CD14-positive monocyte (primary cell): ENCODE data around the gene IFT57. TPM values are rescaled to one million over a fixed set of nuclear protein-coding genes. Genes with fewer than 3 reads are reported as not detected.

Experiments
- DNase-seq, 3 donors: peaks; one replicate each; pipeline ENCODE4 v3.0.0-alpha.2; 2011 to 2022
- H2AFZ ChIP-seq: 2 replicates; pipeline ENCODE4 v1.6.0; 2012; ENCODE audit warnings: mild to moderate bottlenecking, low read depth, low read length, inconsistent platforms; ENCODE audit not compliant: insufficient read depth, poor library complexity, severe bottlenecking
- H3K27ac ChIP-seq, 2 donors: 1 replicate in 1 of 2; 2 replicates in 1 of 2; pipeline ENCODE4 v1.5.1; 2012 to 2013; ENCODE audit warnings: low read length in 2 of 2, control low read depth in 1 of 2, inconsistent platforms in 1 of 2, low read depth in 1 of 2, mild to moderate bottlenecking in 1 of 2
- H3K27me3 ChIP-seq, 2 donors: one replicate each; pipeline versions ENCODE4 v1.6.0 to v1.6.1; 2011 to 2013; ENCODE audit warnings: low read length in 2 of 2; ENCODE audit not compliant: control insufficient read depth in 2 of 2, insufficient read depth in 2 of 2
- H3K36me3 ChIP-seq, 2 donors: replicated peaks in 1 of 2; 1 replicate in 1 of 2; 2 replicates in 1 of 2; pipeline versions ENCODE4 v1.5.1 to v1.6.1; 2012 to 2013; ENCODE audit warnings: low read length in 2 of 2, control low read depth in 1 of 2, inconsistent platforms in 1 of 2, mild to moderate bottlenecking in 1 of 2; ENCODE audit not compliant: insufficient read depth in 2 of 2, control insufficient read depth in 1 of 2
- H3K4me1 ChIP-seq, 2 donors: 1 replicate in 1 of 2; 2 replicates in 1 of 2; pipeline versions ENCODE4 v1.5.1 to v1.6.1; 2012 to 2013; ENCODE audit warnings: low read length in 2 of 2, control low read depth in 1 of 2, inconsistent platforms in 1 of 2, mild to moderate bottlenecking in 1 of 2, moderate library complexity in 1 of 2; ENCODE audit not compliant: insufficient read depth in 2 of 2, control insufficient read depth in 1 of 2
- H3K4me2 ChIP-seq: replicated peaks from 2 replicates; pipeline ENCODE3; 2012; ENCODE audit warnings: low read length, moderate library complexity, mild to moderate bottlenecking; ENCODE audit not compliant: poor library complexity, severe bottlenecking; ENCODE audit errors: extremely low read depth
- H3K4me3 ChIP-seq, 3 experiments: fragments of 200-600 bp in 1 of 3; sonication (generic) in 1 of 3; replicated peaks in 1 of 3; 1 replicate in 2 of 3; 2 replicates in 1 of 3; pipeline ENCODE4 v1.5.1; 2011 to 2013; ENCODE audit warnings: low read length in 3 of 3, mild to moderate bottlenecking in 3 of 3, control low read depth in 2 of 3, low read depth in 2 of 3, inconsistent platforms in 1 of 3, moderate library complexity in 1 of 3
- H3K79me2 ChIP-seq: 2 replicates; pipeline ENCODE4 v1.6.0; 2012; ENCODE audit warnings: mild to moderate bottlenecking, control low read depth, inconsistent platforms, low read length, moderate library complexity; ENCODE audit not compliant: insufficient read depth
- H3K9ac ChIP-seq: 2 replicates; pipeline ENCODE4 v1.6.0; 2017; ENCODE audit warnings: low read length, mild to moderate bottlenecking; ENCODE audit not compliant: insufficient read depth, poor library complexity, severe bottlenecking
- H3K9me3 ChIP-seq, 2 donors: replicated peaks in 1 of 2; 1 replicate in 1 of 2; 2 replicates in 1 of 2; pipeline versions ENCODE4 v1.5.1 to v1.6.1; 2012 to 2013; ENCODE audit warnings: low read length in 2 of 2, control low read depth in 1 of 2; ENCODE audit not compliant: control insufficient read depth in 1 of 2, insufficient read depth in 1 of 2
- H4K20me1 ChIP-seq: 2 replicates; pipeline ENCODE4 v1.6.0; 2012; ENCODE audit warnings: mild to moderate bottlenecking, low read length, control low read depth, moderate library complexity; ENCODE audit not compliant: insufficient read depth
- H3K27ac Mint-ChIP-seq, 7 donors: one replicate each; pipeline ENCODE4 v1.8.0; 2020; ENCODE audit warnings: mild to moderate bottlenecking in 7 of 7, mixed read lengths in 7 of 7, moderate library complexity in 6 of 7, inconsistent platforms in 2 of 7
- H3K27me3 Mint-ChIP-seq, 3 donors: one replicate each; pipeline ENCODE4 v1.8.0; 2021 to 2022; ENCODE audit warnings: low read depth in 3 of 3, mild to moderate bottlenecking in 3 of 3, mixed read lengths in 3 of 3, moderate library complexity in 3 of 3, inconsistent platforms in 1 of 3
- H3K36me3 Mint-ChIP-seq, 2 donors: one replicate each; pipeline ENCODE4 v1.8.0; 2020; ENCODE audit warnings: mixed read lengths in 2 of 2, inconsistent platforms in 1 of 2, mild to moderate bottlenecking in 1 of 2
- H3K4me1 Mint-ChIP-seq: one replicate; pipeline ENCODE4 v1.8.0; 2020; ENCODE audit warnings: mild to moderate bottlenecking, mixed read lengths
- H3K4me3 Mint-ChIP-seq, 2 donors: one replicate each; pipeline ENCODE4 v1.8.0; 2020; ENCODE audit warnings: mild to moderate bottlenecking in 2 of 2, mixed read lengths in 2 of 2, moderate library complexity in 1 of 2
- H3K9me3 Mint-ChIP-seq, 7 donors: one replicate each; pipeline ENCODE4 v1.8.0; 2020 to 2022; ENCODE audit warnings: mixed read lengths in 7 of 7, mild to moderate bottlenecking in 6 of 7, moderate library complexity in 6 of 7, inconsistent platforms in 2 of 7
- CTCF ChIP-seq: fragments of 200-600 bp; IDR thresholded peaks from one replicate; pipeline ENCODE4 v1.8.0; 2022; ENCODE audit warnings: antibody characterized with exemption, mild to moderate bottlenecking
- WGBS: methylation state at CpG from one replicate; pipeline ENCODE4 v1.1.5; 2013; ENCODE audit warnings: missing lambda C conversion rate; ENCODE audit not compliant: insufficient coverage; 5-methylcytosine and 5-hydroxymethylcytosine counted together
- intact Hi-C, 2 donors: fragments of 100-400 bp; cut with micrococcal nuclease; formaldehyde crosslinking; loops; one replicate each; pipeline versions ENCODE4 v1.15.0 to v1.15.1; 2023
- polyA plus RNA-seq, 3 donors: library from polyadenylated mRNA; depleted of rRNA in 1 of 3; unstranded in 2 of 3; stranded (reverse) in 1 of 3; fragments of 300-500 nt in 2 of 3; fragments of >200 nt in 1 of 3; fragmentation: Illumina TruSeq in 2 of 3; gene quantifications; 1 replicate in 2 of 3; 2 replicates in 1 of 3; pipeline ENCODE4 v1.2.3, GENCODE V29; 2012 to 2021

IFT57 gene
- polyA plus RNA-seq, 3 donors: 4.9 to 22.9 (median 15.1) TPM

DNA sequence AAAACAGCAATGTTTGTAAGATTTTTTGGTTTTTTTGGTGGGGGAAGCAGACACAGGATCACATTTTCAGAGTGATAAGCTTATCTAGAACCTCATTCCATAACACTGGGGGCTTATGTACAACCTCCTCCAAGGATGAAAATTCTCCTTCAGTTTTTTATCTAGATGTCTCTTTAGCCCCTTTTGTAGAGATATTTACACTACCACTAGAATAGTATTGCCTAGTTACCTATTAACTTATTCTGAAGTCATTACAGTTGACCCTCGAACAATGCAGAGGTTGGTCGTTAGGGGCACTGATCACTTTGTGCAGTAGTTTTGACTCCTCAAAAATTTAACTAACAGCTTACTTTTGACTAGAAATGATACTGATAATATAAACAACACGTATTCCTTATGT, 32.8 kb downstream of the IFT57 start:
- Histone ChIP-seq H3K4me1 (no peaks in the 10 kb centered on the region), H3K4me2 (no peak overlapping the region), H4K20me1 (no peaks in the 10 kb centered on the region), H3K36me3 (peaks cover 13 to 37% of the 10 kb centered on the region in 2 donors), H2AFZ (no peak overlapping the region), H3K27ac (no peak overlapping the region), H3K9ac (no peak overlapping the region), H3K27me3 (no peaks in the 10 kb centered on the region), H3K4me3 (no peak overlapping the region), H3K9me3 (peaks cover 0 to 6% of the 10 kb centered on the region in 2 donors), H3K79me2 (no peaks in the 10 kb centered on the region)
- no peak for TF ChIP-seq CTCF
- WGBS: no CpG with 5 or more reads among the region's 3 CpGs
- no peak for DNase-seq
- H3K4me1 Mint-ChIP-seq: no peaks in the 10 kb centered on the region
- H3K27ac Mint-ChIP-seq: no peak overlapping the region
- no peaks in the 10 kb centered on the region for H3K27me3 Mint-ChIP-seq
- intact Hi-C loops: no loop called here
- H3K9me3 Mint-ChIP-seq: peaks cover 9 to 29% (median 20%) of the 10 kb centered on the region in 7 donors
- H3K4me3 Mint-ChIP-seq: no peak overlapping the region
- H3K36me3 Mint-ChIP-seq: peaks cover 30 to 59% of the 10 kb centered on the region in 2 donors

GRCh38 chr3:108185536-108185935, 36.7 kb downstream of the IFT57 start:
- no peaks in the 10 kb centered on the region for H3K79me2 ChIP-seq
- Mint-ChIP-seq H3K27ac (no peak overlapping the region), H3K9me3 (peaks cover 9 to 21% (median 17%) of the 10 kb centered on the region in 7 donors), H3K4me3 (no peak overlapping the region), H3K27me3 (no peaks in the 10 kb centered on the region), H3K4me1 (peaks cover 15% of the 10 kb centered on the region), H3K36me3 (peaks cover 26 to 41% of the 10 kb centered on the region in 2 donors)
- TF ChIP-seq CTCF: no peak
- H3K4me2 ChIP-seq: no peak overlapping the region
- no peak overlapping the region for H3K9ac ChIP-seq
- H3K9me3 ChIP-seq: peaks cover 0 to 6% of the 10 kb centered on the region in 2 donors
- no peak overlapping the region for H3K4me3 ChIP-seq
- DNase-seq: no peak
- no peaks in the 10 kb centered on the region for H4K20me1 ChIP-seq
- intact Hi-C loops: no loop called here
- H2AFZ ChIP-seq: no peak overlapping the region
- no peaks in the 10 kb centered on the region for H3K27me3 ChIP-seq
- H3K27ac ChIP-seq: no peak overlapping the region
- peaks cover 3 to 5% of the 10 kb centered on the region in 2 donors for H3K4me1 ChIP-seq
- no CpG with 5 or more reads among the region's 6 CpGs for WGBS
- H3K36me3 ChIP-seq: peaks cover 6 to 28% of the 10 kb centered on the region in 2 donors
